Activated B cell treated with CpG ODN at 0.5 μM for 24 hours (primary cell): ENCODE data around the gene NRIP2. TPM values are rescaled to one million over a fixed set of nuclear protein-coding genes. Genes with fewer than 3 reads are reported as not detected.

Experiments
- ATAC-seq: fragments of 200-7000 bp; cut with Tn5 transposase; one replicate; pipeline ENCODE4 v1.10.0; 2021; ENCODE audit warnings: low read depth, mild to moderate bottlenecking, moderate library complexity
- CTCF ChIA-PET: fragments of 350-600 bp; sonication (Branson Sonifier 250); formaldehyde crosslinking; loops from one replicate; lab custom pipeline; 2021; ENCODE audit warnings: antibody characterized with exemption; lab: Charles Lee
- POLR2A ChIA-PET: fragments of 350-600 bp; sonication (Branson Sonifier 250); formaldehyde crosslinking; loops from one replicate; lab custom pipeline; 2021; ENCODE audit warnings: antibody characterized with exemption; lab: Charles Lee
- DNase-seq: peaks from one replicate; pipeline ENCODE4 v3.0.0; 2022
- H3K27ac Mint-ChIP-seq: one replicate; pipeline ENCODE4 v1.8.0; 2020; ENCODE audit warnings: mixed read lengths
- H3K27me3 Mint-ChIP-seq: one replicate; pipeline ENCODE4 v1.8.0; 2021; ENCODE audit warnings: mixed read lengths
- H3K36me3 Mint-ChIP-seq: one replicate; pipeline ENCODE4 v1.8.0; 2021; ENCODE audit warnings: low read depth, mixed read lengths
- H3K4me1 Mint-ChIP-seq: one replicate; pipeline ENCODE4 v1.8.0; 2021; ENCODE audit warnings: mixed read lengths
- H3K4me3 Mint-ChIP-seq: one replicate; pipeline ENCODE4 v1.8.0; 2020; ENCODE audit warnings: mild to moderate bottlenecking, mixed read lengths
- H3K9me3 Mint-ChIP-seq: one replicate; pipeline ENCODE4 v1.8.0; 2020; ENCODE audit warnings: mixed read lengths
- CTCF ChIP-seq: fragments of 200-600 bp; IDR thresholded peaks from one replicate; pipeline ENCODE4 v1.8.0; 2022; ENCODE audit warnings: antibody characterized with exemption, mild to moderate bottlenecking
- intact Hi-C: fragments of 100-400 bp; cut with micrococcal nuclease; formaldehyde crosslinking; loops from one replicate; pipeline ENCODE4 v1.15.1; 2024
- total RNA-seq: library from RNA; stranded (reverse); gene quantifications from 2 replicates; pipeline ENCODE4 v1.2.3, GENCODE V29; 2022

The NRIP2 gene
- total RNA-seq, 1 donor from 2014 or later: not detected

- Mint-ChIP-seq H3K27ac (peak overlapping the region; percentile 79), H3K4me3 (peak overlapping the region; percentile 89), H3K4me1 (peaks cover 20% of the 10 kb centered on the region), H3K27me3 (no peaks in the 10 kb centered on the region), H3K9me3 (no peaks in the 10 kb centered on the region), H3K36me3 (peaks cover 46% of the 10 kb centered on the region)
- ChIA-PET POLR2A (interaction anchor here (0.7 to 4.7 kb wide), 11 partner anchors 9 to 104 kb away, joined by 3 to 36 read pairs (median 4); partner anchors contain the start of genes FOXM1, ITFG2, RHNO1 and TULP3), CTCF (interaction anchor here (0.6 to 3.0 kb wide), 3 partner anchors 11 to 104 kb away, joined by 3 to 7 read pairs (median 4); no protein-coding TSS in a partner anchor)
- DNase-seq (peak; percentile 78), ATAC-seq (peak; percentile 70)
- no peak for TF ChIP-seq CTCF
- intact Hi-C loops: loop anchor here (1.0 to 10.0 kb wide), 4 partner anchors 17 to 1479 kb away; partner anchors contain the start of genes CCND2, FOXM1, ITFG2 and RHNO1
Observed at GRCh38 chr12:2795291-2796186, 39.3 kb downstream of the NRIP2 start.

- no peak for TF ChIP-seq CTCF
- ATAC-seq (peak; percentile 89), DNase-seq (peak; percentile 85)
- Mint-ChIP-seq H3K4me3 (peak within 1 kb of the TSS; percentile 89), H3K27me3 (no peaks in the 10 kb centered on the region), H3K27ac (peak within 1 kb of the TSS; percentile 81), H3K36me3 (peaks cover 39% of the 10 kb centered on the region), H3K4me1 (peaks cover 20% of the 10 kb centered on the region), H3K9me3 (no peaks in the 10 kb centered on the region)
- intact Hi-C loops: loop anchor here (1.0 to 10.0 kb wide), 4 partner anchors 17 to 1480 kb away; partner anchors contain the start of genes CCND2, FOXM1, ITFG2 and RHNO1
- POLR2A ChIA-PET: interaction anchor here (0.6 to 4.7 kb wide), 5 partner anchors 11 to 104 kb away, joined by 3 to 36 read pairs (median 4); partner anchors contain the start of genes ITFG2 and TULP3
- CTCF ChIA-PET: interaction anchor here (1.0 kb wide), 1 partner anchor 19 kb away, joined by 3 read pairs; no protein-coding TSS in a partner anchor
Observed at GRCh38 chr12:2794736-2795289, 40.0 kb downstream of the NRIP2 start, which contains the start of gene FKBP4. Gene FKBP4, plus strand, starts transcription at chr12:2794970. Its CDS starts 170 bp downstream, at chr12:2795140.

DNA sequence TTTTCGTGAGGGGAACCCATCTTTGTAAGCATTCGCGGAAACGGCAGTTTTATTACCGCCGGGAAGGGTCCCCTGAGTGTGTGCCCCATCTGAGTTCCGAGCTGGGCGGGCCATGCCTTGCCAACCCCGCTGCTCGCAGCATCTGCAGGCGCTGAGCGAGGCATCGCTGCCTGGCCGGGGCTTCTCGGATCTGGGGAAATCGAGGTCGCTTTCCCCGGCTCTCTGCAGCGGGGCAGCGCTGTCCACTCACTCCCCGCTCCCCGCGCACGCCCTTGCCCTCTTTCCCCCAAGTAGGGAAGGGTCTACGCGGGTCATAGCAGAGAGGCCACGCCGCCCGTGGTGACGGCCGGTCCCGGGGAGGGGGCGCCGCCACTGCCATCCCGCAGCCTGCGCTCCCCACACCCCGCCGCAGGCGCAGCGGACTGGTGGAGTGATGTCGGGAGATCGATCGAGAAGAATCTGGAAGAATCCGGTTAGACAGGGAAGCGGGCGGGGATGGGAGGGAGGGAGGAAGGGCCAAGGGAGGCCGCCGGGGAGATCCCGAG lies 40.6 kb downstream of the NRIP2 start:
- peaks cover 33% of the 10 kb centered on the region for H3K36me3 Mint-ChIP-seq
- intact Hi-C loops: loop anchor here (2.0 to 10.0 kb wide), 2 partner anchors 83 to 1481 kb away; partner anchors contain the start of genes CCND2, FOXM1 and RHNO1
- H3K27ac Mint-ChIP-seq: peak overlapping the region; percentile 81
- ChIA-PET CTCF (interaction anchor here (1.0 kb wide), 1 partner anchor 20 kb away, joined by 3 read pairs; no protein-coding TSS in a partner anchor), POLR2A (interaction anchor here (0.6 to 4.7 kb wide), 4 partner anchors 11 to 103 kb away, joined by 3 to 36 read pairs (median 6); partner anchors contain the start of genes ITFG2 and TULP3)
- H3K4me1 Mint-ChIP-seq: peaks cover 20% of the 10 kb centered on the region
- ATAC-seq (peak; percentile 9), DNase-seq (peak; percentile 52)
- H3K9me3 Mint-ChIP-seq: no peaks in the 10 kb centered on the region
- no peaks in the 10 kb centered on the region for H3K27me3 Mint-ChIP-seq
- H3K4me3 Mint-ChIP-seq: peak overlapping the region; percentile 86
- TF ChIP-seq CTCF: no peak

- ATAC-seq (no peak), DNase-seq (no peak)
- Mint-ChIP-seq H3K27me3 (no peaks in the 10 kb centered on the region), H3K4me1 (peaks cover 20% of the 10 kb centered on the region), H3K36me3 (peaks cover 26% of the 10 kb centered on the region), H3K27ac (no peak overlapping the region), H3K4me3 (peak overlapping the region; percentile 86), H3K9me3 (no peaks in the 10 kb centered on the region)
- intact Hi-C loops: loop anchor here (10.0 kb wide), 1 partner anchor 1481 kb away; the partner anchor contains the start of gene CCND2
- CTCF ChIA-PET: interaction anchor here (1.0 kb wide), 1 partner anchor 20 kb away, joined by 3 read pairs; no protein-coding TSS in a partner anchor
- TF ChIP-seq CTCF: no peak
- POLR2A ChIA-PET: interaction anchor here (4.7 kb wide), 1 partner anchor 19 kb away, joined by 36 read pairs; the partner anchor contains the start of gene ITFG2
Observed at GRCh38 chr12:2793561-2793960, 41.3 kb downstream of the NRIP2 start.
